GM19372 (cell line): Measurements from ENCODE around the gene CHST15.

ENCODE experiments used
- ATAC-seq: cut with Tn5 transposase; IDR thresholded peaks from one replicate; pipeline ENCODE4 v1.9.1; 2021; ENCODE audit warnings: mild to moderate bottlenecking, low read depth, moderate library complexity; ENCODE audit not compliant: unreplicated experiment

CHST15 gene

GRCh38 chr10:123988694-123989093 is 104.7 kb downstream of the CHST15 start:
- ATAC-seq = no peak

DNA sequence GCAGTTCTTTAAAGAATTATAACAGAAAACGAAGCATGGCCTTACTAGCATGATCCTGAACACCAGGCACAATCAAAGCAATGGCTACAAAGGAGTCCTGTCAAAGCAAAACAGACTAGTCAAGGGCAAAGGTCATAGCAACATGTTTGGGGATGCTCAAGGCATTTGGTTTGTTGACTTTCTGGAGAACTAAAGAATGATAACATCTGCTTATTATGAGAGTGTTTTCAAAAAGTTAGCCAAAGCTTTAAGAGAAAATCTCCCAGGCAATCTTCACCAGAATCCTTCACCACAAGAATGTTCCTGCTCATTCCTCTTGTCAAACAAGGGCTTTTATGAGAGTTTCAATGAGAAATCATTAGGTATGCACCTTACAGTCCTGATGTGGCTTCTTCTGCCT is 106.7 kb downstream of the CHST15 start:
- no peak for ATAC-seq

DNA sequence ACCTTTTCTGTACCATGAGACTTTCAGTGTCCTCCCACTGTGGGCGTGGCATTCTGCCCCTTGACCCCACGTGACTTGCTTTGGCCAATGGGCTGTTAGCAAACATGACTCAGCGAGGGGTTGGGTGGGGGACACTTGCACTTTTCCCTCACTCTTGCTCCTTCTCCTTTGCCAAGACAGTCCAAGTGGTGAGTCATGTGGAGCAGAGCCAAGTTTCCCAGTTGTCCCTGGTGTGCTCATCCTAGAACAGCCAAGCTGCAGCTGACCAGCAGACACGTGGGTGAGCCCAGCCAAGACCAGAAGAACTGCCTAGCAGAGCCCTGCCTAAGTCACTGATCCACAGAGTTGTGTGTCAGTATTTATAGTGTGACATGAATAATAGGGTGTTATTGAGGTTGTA is 119.0 kb downstream of the CHST15 start:
- ATAC-seq = no peak

DNA sequence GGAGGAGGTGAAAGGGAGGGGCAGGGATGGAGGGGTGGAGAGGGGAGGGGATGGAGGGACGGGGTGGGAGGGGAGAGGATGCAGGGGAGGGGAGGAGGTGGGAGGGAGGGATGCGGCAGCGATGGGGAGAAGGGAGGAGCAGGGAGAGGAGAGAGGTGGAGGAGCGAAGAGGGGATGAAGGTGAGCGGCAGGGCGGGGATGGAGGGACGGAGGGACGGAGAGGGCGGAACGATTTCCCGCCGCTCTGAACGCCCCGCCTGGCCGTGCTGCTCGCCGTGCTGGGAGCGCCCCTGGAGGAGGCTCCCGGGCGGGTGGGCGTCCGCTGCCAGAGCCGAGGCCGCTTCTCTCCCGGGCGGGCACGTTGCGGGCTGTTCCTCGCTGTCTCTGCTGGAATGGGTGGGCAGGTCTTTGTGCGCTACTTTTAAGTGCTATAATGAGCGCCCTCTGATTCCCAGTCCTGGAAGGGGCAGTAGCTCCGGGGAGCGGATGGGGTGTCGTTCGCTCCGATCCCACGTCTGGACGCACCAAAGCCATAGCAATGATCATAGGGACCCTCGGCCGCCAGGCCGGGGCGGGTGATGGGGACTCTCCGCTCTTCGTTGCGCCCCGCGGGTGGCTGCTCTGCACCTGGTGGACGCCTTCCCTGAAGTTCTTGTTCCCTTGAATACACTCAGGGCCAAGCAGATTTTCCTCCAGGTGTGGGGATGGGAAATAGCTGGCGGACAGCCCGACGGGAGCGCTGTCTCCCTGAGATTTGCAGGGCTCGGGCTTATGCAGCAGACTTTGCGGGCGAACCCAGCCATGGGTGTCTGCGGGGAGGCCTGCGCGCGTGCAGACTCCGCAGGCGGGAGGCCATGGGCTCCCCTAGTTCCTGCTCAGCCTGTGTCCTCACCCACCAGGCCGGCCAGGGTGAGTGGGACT is 120.7 kb downstream of the CHST15 start:
- no peak for ATAC-seq

- ATAC-seq = no peak
These were observed 122.5 kb downstream of the CHST15 start for GRCh38 chr10:123970927-123971286.

- no peak for ATAC-seq
These were observed 123.0 kb downstream of the CHST15 start for GRCh38 chr10:123970207-123970926.

DNA sequence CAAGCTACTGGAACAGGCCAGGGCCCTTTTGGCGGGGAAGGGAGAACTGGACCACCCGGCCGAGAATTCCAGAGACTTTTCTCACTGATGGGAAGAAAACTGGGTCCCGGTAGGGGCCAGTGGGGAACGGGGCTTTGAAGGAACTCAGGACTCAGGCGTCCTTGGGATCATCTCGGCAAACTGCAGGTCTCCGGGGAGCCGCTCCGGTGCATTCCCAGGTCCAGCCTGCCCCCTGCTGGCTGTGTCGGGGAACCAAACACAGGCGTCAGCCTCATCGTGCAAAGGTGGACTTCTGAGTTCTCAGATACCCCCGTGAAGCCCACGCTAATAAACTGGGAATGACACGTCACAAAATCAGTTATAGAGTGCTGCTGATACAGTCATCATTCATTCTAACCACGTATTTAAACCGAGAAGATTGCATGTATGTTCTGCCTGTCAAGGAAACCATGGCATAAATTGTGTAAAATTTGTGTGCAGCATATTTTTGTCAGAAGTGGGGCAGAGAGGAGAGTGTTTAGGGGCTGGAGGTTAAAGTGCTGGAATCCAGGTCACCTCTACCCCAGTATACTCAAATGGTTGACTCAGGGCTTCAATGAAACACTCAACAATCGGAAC is 125.7 kb downstream of the CHST15 start:
- no peak for ATAC-seq

DNA sequence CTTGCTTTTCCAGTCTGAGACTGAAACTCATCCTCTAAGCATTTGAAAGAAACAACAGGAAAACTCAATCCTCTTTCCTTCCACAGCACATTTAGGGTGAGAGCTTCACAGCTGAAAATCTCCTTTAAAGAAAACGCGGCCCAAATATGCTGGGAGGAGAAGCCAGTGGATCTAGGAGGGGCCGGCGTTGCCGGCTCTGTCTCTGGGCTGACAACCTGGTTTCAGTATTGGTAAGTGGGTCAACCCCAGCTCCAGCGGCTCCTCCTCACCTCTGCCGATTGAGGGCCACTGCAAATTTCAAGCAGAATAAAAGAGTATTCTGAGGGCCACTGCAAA is 126.5 kb downstream of the CHST15 start:
- ATAC-seq = no peak

DNA sequence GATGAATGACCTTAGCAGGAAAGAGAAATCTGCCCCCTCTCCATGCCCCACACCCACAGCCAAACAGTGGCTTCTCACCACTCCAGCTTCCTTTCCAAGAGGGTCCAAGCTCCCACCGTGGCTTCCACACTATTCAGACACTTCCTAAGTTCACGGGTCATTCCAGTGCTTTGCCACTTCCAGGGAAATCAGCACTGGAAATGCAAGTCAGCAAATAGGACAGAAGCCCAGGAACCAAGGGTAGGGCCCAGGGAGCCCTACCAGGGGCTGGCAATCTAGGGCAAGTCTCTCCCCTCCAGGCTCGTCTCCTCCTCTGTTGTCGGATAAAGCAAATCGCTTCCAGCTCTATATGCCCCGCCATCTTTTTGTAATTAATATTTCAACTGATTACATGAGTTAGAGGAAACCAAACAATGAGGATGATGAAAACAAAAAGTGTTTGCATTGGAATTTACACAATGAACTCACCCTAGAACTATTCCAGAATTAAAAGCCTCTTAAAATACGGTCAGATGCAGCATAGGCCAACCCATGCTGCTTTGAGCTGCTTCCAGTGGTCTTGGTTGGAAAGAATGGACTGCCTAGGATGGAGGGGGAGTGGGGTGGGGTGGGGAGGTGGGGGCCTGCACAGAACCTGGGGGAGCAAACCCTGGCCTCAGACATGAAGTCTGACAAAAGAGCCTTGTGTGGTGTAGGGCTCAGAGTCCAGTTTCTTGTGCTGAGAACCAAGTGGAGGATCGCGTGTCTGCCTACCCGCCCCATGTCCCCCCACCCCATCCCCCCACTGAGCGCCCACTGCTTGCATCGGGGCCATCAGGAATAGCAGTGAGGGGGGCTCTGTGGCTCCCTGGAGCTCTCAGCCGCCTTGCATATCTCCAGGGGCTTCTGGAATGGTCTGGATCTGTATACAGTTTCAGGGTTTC is 127.2 kb downstream of the CHST15 start:
- no peak for ATAC-seq

GRCh38 chr10:123964953-123965352 is 128.4 kb downstream of the CHST15 start:
- no peak for ATAC-seq

DNA sequence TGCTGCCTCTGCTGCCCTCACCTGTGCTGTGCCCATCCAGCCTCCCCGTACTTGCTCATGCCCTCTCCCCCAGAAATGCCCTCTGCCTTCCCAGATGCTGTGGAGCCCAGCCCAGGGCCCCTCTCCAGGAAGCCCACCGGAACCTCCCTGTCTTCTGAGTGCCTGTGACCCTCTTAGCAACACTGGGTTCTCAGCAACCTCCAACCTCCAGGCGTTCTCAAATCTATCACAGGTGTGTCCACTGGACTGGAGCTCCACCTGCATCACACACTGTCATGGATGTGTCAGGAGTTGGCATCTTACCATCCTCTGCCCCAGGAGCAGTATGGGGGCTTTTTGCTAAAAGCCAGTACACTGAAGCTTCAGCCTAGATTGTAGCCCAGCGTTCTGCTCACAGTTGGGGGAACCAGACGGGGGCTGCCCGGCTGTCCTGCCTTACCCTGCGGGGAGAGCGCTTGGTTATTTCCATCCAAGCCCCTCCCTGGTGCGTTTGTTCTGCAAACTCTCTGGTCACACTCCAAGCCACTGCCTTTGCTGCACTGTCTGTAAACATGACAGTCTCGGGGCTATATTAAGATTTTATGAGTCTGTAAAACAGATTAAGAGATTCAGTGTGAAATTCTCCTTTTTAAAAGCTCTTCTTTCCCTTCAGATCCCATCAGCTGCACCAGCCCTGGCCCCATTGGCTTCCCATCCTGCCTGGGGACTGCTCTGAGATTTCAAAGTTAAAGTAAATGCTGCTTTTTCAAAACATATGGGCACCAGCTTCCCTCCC is 130.5 kb downstream of the CHST15 start:
- no peak for ATAC-seq

DNA sequence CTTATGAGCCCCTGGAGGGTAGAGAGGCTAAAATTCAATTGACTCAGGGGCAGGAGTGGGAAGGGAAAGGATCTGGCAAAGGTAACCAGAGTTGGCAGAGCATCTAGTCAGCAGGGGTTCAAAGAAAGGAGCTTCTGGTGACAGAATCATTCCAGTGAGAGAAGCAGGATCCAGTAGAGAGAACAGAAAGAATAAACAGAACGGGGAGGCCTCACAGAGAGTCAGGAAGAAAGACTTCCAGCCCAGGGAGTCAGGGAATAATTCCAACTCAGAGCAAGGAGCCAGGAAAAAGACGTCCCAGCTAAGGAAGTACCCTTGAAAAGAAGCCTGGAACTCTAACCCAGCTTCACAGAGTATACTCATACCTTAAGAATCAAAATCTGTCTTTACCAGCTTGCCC is 135.2 kb downstream of the CHST15 start:
- no peak for ATAC-seq
